Left lobe of liver (tissue), 2 donors: ENCODE data around the gene ALX4. TPM values are rescaled to one million over a fixed set of nuclear protein-coding genes. Genes with fewer than 3 reads are reported as not detected.

Experiments
- ATAC-seq: fragments of 200-7000 bp; cut with Tn5 transposase; one replicate; pipeline ENCODE4 v1.9.1; 2020; ENCODE audit warnings: mild to moderate bottlenecking, moderate library complexity
- DNase-seq: peaks from one replicate; pipeline ENCODE4 v3.0.0-alpha.2; 2020; ENCODE audit warnings: low spot score
- total RNA-seq: library from RNA; stranded (reverse); gene quantifications from one replicate; pipeline ENCODE4 v1.2.1, GENCODE V29; 2021
- donor health status: DM: no; HTN: no; CAD: no; lungs with moderate emphysema.
- donor health status: DM: no; HTN: yes; CAD: no.

The ALX4 gene
- total RNA-seq, 1 donor from 2014 or later: not detected

DNA sequence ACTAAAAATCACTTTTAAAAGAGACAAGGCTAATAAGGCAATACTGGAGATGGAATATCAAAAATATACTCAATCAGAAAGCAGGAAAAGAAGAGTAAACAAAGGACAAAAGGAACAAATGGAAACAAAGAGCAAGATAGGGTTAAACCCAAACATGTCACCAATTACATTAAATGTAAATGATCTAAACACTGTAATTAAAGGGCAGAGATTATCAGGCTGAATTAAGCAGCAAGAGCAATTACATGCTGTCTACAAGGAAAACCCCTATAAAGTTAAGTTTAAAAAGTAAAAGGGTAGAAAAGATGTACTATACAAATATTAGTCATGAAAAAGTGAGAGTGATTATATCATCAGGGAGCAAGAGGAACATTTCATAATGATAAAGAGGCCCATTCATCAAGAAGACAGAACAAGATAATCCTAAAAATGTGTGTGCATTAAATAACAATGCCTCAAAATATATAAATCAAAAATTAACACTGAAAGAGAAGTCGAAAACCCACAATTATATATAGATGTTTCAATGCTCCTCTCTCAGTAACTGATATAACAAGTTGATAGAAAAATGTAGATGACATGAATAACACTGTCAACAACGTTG lies 56.8 kb downstream of the ALX4 start:
- DNase-seq: no peak
- ATAC-seq: no peak

DNA sequence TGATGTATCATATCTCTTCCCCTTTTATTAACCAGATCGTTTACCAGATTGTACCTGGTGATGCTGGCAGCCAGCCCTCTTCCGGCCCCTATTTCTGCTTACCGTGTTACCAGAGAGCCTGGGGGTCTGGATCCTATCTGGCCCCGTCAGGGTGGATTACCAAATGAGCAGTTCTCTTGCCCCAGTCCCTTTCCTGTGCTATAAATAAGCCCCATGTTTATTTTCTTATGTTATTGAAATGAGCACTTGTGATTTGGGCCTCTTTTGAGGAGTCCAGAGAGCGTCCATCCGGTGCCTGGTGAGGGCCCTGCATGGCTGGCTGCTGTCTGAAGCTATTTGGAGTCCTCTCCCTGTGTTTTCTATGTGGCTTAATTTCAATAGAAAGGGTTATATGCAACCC lies 59.5 kb downstream of the ALX4 start:
- ATAC-seq (no peak), DNase-seq (no peak)

- ATAC-seq (no peak), DNase-seq (no peak)
Observed at GRCh38 chr11:44248109-44248508, 61.8 kb downstream of the ALX4 start.

GRCh38 chr11:44247508-44247907 lies 62.4 kb downstream of the ALX4 start:
- no peak for DNase-seq
- no peak for ATAC-seq

DNA sequence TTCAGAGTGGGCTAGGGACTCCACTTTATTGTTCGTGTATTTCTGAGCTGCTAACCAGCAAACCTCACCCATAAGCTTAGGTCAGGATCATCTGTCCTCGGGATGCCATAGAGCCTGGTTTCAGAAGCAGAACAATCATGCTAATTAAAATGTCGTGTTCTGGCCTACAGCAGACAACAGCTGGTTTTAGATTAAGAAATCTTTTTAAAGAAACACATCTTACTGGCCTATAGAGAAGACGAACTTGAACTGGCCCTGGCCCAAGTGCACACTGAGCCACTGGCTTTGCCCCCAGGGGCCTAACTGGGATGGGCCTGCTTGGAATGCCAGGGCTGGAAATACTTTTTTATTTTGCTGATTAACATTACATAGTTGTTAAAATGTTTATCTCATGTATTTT lies 63.2 kb downstream of the ALX4 start:
- ATAC-seq (no peak), DNase-seq (no peak)

- DNase-seq (no peak), ATAC-seq (no peak)
Observed at GRCh38 chr11:44244639-44245310, 65.2 kb downstream of the ALX4 start.

- no peak for DNase-seq
- no peak for ATAC-seq
Observed at GRCh38 chr11:44243595-44244343, 66.2 kb downstream of the ALX4 start.

DNA sequence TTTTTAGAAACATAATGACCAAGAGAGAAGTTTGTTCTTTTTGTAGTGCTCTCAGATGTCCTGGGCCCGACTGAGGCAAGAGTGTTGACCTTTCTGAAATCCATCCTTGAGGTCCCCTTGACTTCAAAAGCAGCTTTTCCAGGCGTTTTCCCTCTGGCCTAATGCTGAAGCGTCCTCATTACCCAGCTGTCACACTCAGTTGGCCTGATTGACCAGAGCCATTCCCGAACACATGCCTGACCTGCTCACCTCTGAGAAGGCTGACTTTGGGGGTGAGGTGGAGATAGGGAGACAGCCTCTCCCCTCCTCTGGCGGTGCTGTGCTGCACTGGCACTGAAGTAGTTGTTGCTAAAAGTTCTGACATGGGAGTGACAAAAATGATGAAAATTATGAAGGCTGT lies 66.9 kb downstream of the ALX4 start:
- DNase-seq: no peak
- ATAC-seq: no peak

- DNase-seq: no peak
- ATAC-seq: no peak
Observed at GRCh38 chr11:44241851-44242250, 68.1 kb downstream of the ALX4 start.

DNA sequence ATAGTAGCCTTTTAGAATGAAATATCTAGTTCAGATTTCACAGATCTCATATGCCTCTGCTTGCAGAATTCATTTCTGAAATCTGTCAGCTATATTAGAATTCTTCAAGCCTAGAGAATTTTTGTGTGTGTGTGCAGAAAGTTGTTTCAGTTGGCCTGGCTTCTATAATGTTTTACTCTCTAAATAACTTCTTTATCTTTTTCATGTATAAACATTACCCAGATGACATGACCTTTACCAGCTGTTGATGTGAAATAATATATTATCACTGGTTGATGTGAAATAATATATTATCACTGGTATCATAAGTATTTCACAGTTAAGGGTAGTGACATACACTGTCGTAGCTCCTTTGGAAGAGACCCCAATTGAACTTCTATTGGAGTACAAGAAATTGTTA lies 72.8 kb downstream of the ALX4 start:
- no peak for DNase-seq
- ATAC-seq: no peak

DNA sequence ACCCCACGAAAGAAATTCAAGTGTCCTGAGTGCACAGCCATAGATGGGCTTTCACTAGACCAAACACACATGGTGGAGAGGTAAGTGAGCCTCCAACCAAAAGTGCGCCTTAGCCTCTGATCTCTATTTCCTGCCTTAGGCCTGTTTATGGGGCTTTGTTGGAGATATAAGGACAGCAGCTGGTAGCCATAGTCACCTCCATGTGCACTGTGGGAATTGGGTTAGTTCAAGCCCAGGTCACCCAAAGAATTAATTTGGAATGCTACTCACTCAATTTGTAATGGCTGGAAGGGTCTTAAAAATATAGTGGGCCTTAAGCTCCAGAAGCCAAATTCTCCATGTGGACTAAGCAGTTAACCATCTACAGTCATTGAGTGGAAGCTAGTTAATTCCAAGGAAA lies 73.6 kb downstream of the ALX4 start:
- no peak for ATAC-seq
- no peak for DNase-seq

GRCh38 chr11:44235765-44236201 lies 74.2 kb downstream of the ALX4 start:
- ATAC-seq (no peak), DNase-seq (no peak)

DNA sequence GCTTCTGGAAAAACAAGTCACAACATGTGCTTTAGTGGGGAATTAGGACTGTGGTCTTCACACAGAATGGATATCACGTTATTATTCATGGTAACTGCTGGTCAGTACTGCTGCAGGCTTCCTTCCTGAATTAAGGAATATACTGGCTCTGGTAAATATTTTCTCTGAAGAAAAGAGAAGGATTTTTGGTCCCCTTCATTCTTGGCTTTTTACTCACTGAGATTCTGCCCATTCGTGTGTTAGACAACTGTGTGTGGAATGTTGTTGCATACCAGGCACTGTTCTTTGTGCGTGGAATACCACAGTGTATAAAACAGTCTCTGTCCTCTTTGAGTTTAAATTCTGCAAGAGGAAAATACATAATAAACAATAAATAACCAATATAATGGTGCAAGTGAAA lies 80.3 kb downstream of the ALX4 start:
- DNase-seq: no peak
- ATAC-seq: no peak

GRCh38 chr11:44229098-44229497 lies 80.8 kb downstream of the ALX4 start:
- DNase-seq: no peak
- no peak for ATAC-seq

- no peak for ATAC-seq
- DNase-seq: no peak
Observed at GRCh38 chr11:44228379-44228778, 81.6 kb downstream of the ALX4 start.

DNA sequence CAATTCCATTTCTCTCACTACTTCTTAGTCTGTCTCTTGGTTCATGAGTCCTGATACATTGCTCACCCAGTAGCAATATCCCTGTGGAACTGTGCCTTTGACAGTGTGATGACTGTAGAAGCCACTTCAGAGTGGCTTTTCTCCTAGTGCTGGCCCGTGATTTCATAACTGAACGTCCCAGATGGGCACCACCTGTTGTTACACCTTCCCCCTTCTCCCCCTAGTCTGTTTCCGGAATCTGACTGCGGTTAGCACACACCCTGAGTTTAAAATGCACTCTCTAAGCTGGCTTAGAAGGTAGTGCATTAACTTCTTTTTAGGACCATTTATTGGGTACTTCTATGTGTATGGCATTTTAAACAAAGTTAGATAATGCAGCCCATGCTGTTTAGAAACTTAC lies 83.0 kb downstream of the ALX4 start:
- no peak for DNase-seq
- no peak for ATAC-seq

DNA sequence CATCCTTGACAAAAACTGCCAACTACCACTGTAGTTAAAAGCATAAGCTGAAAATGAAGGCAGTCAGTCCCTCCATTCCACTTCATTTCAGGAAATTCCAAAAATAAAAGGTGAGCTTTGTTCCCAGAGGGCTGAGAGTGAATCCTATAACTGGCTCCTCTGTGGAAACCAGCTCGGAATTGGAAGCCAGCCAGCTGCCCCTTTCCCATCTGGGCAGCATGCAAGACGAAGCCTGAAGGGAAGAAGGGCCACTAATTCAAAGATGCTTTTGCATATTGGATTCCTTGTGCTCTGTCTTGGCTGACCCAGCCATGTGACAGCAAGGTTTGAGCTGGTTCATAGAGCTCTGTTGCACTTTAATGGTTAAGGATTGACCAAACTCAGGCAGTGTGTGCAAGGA lies 83.4 kb downstream of the ALX4 start:
- ATAC-seq (no peak), DNase-seq (no peak)

DNA sequence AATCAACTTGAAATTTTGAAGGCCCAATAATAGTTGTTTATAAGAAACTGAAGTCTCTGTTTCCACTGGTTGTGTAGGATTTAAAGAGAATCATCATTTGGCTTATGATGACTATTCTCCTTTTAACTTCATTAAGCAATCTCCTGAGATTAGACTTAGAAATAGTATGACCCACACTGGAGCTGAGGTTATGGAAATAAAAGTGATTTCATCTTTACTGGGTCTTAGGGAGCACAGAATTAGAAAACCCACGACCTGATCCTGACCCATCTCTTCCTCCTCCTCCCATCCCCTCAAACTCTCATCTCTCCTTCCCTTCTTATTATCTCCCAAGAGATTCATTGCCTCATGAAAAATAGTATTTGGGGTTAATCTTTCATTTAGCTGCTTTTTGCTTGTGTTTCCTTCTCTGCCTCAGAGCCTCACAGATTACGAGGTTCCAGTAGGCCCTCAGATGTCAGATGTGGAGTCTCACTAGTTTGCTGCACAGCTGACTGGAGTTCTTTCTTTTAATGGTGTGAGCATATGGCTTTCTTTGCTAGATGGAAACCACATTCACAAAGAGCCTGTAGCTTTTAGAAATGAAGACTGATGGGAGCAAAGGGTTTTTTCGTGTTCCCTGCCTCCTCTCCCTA lies 85.0 kb downstream of the ALX4 start:
- DNase-seq: no peak
- ATAC-seq: no peak

DNA sequence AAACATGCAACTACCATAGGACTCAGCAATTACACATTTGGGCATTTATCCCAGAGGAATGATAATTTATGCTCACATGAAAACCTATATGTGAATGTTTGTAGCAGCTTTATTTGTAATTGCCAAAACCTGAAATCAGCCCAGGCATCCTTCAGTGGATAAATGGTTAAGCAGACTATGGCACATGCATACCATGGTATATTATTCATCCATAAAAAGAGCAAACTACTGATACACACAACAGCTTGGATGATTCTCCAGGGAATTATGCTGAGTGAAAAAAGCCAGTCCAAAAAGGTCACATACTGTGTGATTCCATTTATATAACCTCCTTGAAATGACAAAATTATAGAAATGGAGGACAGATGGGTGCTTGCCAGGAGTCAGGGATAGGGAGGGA lies 86.7 kb downstream of the ALX4 start:
- ATAC-seq: no peak
- no peak for DNase-seq

DNA sequence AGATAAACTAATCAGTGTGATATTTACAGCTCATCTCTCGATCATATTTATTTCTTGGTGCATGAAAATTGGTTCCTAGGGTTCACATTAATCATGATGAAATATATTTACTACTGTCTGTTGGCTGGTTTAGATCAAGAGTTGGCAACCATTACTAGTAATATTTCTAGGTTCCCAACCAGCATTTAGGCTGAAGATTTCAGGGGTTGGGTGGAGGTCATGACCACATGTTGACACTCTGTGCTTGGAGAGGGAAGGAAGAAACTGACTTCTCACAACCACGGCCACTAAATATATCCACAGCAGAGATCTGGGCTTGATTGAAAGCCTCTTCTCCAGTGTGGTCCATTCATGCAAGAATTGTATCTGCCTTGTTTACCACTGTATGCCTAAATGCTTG lies 87.9 kb downstream of the ALX4 start:
- ATAC-seq: no peak
- DNase-seq: no peak

DNA sequence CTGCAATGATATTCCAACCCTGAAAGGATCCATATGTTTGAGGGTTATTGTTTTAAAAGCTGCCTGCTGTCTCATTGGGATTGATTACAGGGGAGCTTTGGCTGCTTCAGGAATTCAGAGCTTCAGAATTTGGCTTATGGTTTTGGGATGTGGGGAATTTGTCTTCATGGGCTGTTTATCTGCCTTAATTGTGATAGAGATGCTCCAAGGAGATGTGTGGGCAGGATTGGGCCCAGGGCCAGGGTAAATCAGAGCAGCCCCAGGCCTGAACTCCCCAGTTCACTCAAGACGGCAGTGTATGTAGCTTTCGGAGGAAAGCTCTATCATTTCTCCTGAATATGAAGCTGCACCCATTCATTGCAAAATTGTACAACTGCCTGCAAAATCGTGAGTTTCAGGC lies 88.5 kb downstream of the ALX4 start:
- ATAC-seq: no peak
- DNase-seq: no peak
